HK-2 (cell line): ENCODE results near the gene SNX27.
"Not testable (repeated sequence)": the region's sequence is repeated elsewhere in the genome, so short reads cannot be mapped to it uniquely, and the experiment has no call there.

Source experiments
- DNase-seq: peaks from one replicate; pipeline ENCODE4 v3.0.0-alpha.2; 2018; ENCODE audit not compliant: unreplicated experiment

SNX27 gene

DNA sequence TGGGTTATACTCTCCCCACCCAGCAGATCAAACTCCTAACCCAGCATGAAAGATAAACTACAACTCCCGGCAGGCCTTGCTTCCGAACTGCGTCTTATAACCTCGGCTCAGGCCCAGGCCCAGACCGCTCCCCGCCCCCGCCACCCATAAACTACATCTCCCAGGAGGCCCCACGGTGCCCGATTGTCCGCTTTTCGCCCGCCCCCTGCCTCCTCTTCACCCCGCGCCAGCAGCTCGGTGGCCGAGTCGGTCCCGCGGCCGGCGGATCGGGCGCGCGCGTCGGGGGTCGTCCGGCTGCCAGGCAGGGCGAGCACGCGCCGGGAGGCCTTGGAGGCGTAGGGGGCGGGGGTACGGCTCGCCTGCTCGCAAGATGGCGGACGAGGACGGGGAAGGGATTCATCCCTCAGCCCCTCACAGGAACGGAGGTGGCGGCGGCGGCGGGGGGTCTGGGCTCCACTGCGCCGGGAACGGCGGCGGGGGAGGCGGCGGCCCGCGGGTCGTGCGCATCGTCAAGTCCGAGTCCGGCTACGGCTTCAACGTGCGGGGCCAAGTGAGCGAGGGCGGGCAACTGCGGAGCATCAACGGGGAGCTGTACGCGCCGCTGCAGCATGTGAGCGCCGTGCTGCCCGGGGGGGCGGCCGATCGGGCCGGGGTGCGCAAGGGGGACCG lies at the start of gene SNX27:
TSS of gene SNX27 (plus strand) at position 219 of the 669 bp plus-strand sequence. CDS start at position 371, 152 bp downstream.
- peak; percentile 92 for DNase-seq

DNA sequence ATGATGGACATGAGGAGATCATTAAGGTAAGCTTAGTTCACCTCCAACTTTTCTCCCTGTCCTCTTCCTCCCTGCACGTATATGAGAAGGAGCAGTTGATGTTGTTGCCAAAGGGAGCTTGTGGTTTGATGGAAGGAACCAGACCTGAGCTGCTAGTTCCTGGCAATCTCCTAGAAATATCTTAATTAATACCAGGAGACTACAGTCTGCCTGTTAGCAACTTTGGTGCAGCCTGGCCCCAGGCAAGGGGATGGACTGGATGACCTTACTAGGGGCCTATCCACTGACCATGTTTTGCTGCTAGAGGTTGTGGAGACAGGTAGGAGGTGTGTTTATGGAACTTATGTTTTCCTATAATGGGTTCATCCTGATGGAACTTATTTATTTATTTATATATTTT lies 49.2 kb upstream of the SNX27 start:
- DNase-seq = no peak

DNA sequence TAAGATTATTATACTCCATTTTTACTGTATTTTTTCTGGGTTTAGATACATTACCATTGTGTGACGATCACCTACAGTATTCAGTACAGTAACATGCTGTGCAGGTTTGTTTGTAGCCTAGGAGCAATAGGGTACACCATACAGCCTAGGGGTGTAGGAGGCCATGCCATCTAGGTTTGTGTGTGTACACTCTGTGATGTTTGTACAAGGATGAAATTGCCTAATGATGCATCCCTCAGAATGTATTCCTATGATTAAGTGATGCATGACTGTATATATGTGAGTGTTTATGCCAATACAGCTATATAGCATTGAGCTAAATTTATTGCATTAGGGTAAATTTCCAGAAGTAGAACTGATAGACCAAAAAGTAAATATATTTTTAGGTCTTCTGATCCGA lies 48.5 kb upstream of the SNX27 start:
- no peak for DNase-seq

DNA sequence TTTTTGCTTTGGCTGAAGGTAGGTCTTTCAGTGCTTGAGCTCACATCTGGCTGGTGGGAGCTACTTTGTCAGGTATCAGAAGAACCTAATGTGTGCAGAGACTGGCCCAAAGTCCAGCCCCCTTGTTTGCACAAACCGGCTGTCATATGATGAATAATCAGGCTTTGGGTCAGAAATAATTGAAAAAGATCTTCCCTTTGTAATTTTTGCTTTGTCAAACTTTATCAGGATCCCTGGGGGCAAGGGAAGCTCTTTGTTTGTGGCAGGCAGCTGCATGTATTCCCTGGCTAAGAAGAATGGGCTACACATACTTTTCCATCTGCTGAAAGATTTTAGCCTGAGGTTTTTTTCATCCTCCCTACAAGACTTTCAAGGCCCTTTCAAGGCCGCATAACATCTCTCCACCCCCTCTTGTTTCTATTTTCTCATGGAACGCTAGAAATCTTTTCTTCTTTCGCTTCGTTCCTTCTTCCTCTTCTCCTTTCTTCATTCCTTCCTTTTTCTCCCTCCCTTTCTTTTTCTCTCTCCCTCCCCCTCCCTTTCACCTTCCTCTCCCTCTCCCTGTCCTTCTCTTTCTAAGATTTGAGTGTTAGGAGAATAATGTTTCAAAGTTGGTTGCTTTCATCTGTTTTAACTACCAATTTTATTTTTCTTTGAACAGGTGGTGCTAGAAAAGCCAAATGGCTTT lies 46.2 kb upstream of the SNX27 start:
- no peak for DNase-seq

DNA sequence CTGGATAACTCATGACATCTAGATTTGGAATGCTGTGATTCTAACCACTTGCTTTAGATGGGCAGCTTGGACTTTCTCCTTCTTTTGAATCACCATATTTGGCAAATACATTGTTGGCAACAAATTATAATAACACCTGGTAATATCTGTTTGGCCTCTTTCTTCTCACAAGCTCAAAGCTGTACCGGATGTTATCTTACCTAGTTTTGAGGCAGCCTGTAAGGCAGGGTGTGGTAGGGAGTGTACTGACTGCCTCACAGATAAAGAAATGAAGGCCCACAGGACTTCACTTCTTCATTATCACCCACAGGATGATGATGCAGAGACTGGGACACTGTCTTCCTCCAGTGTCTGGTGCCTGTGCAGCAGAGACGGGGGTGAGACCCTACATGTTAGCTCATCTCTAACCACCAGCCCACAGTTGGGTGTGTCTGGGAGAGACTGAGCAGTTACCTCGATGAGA lies 43.2 kb upstream of the SNX27 start:
- no peak for DNase-seq

DNA sequence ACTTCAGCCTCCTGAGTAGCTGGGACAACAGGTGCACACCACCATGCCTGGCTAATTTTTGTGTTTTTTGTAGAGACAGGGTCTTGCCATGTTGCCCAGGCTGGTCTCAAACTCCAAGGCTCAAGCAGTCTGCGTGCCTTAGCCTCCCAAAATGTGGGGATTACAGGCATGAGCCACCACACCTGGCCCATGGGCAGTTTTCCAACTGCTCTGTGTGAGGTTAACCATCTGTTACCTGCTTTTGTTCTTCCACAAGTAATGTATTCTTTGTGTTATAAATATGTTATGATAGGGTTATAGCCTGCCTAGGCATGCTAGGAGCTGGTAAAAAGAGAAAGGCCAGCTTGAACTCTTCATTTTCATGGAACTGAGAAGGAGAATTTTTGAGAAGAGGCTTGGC lies 41.0 kb upstream of the SNX27 start:
- no peak for DNase-seq

DNA sequence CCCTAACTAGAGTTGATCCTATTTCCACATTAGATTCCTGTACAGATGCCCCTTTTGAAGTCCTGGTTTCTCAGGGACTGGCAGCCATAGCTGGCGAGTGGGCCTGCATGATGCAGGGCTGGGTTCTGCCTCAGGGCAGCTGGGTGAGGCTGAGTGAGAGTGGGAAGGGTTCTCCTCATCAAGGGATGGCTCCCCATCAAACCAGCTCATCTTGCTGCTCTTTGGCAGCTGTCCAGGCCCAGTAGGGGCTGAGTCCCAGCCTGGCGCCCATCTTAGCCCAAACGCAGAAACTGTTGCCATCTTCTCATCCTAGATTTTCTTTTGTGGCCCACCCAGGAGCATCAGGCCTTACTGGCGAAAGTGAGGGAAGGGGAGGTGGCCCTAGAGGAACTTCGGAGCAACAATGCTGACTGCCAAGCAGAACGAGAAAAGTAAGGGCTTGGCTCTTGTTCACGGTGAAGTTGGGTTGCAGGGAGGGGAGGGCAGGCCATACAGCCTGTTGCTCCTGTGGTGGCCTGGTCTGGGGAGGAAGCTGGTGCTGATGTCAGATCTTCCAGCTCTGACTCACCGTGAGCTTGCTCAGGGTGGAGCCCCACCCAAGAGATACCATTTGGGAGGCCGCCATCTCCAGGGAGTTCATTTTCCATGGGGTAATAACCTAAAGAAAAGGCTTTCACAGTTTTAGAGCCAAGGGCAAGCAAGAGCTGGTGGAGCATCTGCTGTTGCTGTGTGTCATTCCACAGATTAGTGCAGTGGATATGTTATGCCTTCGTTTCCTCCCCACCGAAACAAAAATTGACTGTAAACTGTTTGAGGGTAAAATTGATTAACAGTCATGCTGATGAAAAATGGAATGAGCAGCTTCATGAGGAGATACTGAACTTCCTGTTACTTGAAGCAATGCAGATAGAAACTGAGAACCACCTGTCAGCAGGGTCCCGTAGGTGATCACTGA lies 37.0 kb upstream of the SNX27 start:
- no peak for DNase-seq

DNA sequence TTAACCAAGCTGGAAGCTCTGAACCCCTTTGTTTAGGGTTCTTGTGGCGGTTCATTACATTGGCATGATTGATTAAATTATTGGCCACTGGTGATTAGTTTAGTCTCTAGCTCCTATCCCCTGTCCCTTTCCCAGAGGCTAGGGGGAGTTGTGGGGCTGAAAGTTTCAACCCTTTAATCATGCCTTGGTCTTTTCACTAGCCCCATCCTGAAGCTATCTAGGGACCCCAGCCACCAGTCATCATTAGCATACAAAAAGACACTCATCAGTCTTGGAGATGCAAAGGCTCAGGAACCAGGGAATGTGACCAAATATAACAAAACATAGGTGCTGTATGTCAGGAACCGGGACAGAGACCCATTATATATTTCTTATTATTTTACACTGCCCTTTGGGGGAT lies 34.7 kb upstream of the SNX27 start:
- DNase-seq = no peak

DNA sequence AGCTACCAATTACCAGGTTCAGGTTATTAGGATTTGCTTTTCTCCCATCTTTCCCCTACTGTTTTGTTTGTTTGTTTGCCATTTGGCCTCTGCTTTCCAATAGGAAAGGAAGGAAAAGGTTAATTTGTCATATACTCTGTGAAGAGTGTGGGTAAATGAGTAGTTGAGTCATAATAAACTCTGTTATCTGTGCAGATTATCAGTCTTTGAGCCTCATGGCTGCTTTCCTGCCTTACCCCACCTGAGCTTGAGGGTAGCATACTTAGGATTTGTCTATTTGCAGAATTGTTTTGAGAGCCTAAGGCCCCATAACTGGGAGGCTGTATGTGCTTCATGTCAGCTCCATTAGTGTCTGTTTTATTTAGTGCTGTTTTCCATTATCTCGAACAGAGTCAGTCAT lies 32.9 kb upstream of the SNX27 start:
- DNase-seq = no peak

DNA sequence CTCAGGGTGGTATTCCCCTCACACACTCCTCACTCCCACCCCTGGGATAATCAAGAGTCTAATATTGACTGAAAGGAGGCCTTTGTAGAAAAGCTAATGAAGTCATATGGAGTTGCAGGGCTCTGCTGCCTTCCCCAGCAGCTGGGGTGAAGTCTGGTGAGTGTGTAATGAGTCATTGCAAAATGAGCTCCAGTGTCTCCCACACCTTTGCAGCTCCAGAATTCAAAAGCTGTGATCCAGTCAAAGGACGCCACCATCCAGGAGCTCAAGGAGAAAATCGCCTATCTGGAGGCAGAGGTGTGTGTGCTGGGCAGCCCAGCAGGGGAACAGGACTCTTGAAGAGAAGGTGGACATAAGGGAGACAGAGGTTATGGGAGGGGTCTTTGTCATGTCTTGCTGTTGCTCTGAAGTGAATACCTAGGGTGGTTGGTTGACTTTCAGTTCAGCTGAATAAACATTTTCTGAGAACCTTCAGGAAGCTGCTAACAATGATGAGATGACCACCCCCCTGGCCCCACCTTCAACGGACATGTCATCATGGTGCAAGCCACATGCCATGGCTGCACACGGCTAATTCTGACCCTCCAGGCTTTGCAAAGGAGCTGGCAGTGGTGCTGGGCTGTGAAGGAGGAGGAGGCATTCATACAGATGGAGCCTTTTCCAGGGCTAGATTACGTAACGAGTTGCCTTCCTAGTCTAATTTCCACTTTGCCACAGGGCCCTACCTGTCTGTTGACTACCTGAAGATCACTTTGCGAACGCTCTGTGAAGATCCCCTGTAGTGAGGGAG lies 32.2 kb upstream of the SNX27 start:
- no peak for DNase-seq

DNA sequence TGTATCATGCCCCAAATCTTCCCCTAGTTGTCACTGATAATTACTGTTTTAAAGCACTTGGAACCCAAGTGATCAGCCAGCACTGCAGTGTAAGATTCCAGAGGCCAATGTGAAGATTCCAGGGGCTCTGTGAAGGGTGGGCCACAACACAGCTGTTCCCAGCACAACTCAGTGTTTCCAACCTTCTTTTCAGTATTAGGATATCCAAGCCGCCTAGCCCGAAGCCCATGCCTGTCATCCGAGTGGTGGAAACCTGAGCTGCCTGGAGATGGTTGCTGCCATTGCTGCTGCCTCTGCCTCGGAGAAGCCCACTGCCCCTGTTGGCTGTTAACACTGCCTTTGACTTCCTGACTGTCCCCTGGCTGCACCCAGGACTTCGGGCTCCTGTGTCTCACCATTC lies 30.4 kb upstream of the SNX27 start:
- no peak for DNase-seq

DNA sequence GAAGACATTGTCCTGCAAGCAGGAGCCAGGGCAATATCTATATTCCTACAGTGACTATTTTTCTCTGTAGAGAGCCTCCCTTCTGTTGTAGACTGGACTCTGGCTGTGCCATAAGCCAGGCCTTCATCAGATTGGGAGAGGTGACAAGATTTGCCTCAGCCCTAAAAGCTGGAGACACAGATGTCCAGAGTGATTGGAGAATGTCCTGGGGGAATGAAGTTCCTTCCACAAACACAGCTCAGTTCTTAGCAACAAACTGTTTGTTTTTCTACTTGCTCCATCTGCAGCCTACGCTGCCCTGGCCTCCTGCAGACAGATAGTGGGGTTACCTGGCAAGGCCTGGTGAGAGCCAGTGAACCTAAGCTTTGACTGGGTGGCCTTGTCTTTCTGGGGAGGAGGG lies 29.9 kb upstream of the SNX27 start:
- no peak for DNase-seq

DNA sequence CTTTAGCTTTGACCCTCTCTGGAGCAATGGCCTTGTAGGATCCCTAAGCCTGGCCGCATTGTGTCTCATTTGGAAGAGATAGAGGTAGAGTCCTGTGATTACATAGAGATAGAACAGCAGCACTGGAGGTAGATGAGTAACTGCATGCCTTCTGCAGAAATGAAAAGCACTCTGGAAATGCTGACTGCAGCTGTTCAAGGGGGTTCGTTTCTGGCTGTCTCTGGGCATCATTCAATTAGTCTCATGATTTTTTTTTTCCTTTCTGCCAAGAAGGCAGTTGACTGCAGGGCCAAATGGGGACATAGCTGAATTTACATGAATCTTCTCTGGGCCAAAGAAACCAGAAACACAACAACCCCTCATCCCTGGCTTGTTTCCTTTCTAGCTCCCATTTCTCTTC lies 28.1 kb upstream of the SNX27 start:
- DNase-seq = no peak

DNA sequence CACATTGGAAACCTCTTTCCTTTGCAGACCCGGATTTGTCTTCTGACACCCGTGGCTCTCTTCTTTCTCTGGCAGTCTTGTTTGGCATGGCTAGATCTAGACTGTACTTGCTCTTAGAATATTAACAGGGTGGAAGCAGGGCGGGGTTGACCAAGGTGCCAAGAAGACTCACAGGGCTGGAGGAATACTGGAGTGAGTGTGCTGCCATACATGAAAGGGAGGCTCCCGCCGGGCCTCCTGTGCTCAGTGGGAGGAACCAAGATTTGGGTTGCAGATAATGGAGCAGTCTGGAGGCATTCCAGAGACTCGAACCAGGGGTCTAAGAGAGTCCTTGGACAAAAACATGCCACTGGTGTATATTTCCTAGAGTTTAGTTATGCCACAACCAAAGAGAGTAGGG lies 27.6 kb upstream of the SNX27 start:
- no peak for DNase-seq

DNA sequence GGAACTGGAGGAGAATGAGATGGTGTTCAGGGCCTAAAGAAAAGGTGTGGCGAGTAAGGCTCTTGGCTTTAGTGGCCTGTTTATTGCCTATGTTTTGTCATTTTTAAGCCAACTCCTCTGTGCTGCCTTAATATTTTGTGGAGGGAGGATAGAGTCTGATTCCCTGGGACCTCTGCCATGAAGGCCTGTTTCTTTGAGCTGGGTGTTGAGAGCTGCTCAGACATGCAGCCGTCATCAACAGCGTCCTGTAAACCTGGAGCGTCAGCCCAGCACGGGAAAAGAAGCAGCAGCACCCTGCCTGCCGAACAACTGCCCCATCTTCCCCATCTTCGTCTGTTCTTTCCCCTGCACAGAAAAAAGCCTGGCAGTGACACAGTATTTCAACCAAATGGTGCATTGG lies 27.1 kb upstream of the SNX27 start:
- no peak for DNase-seq

DNA sequence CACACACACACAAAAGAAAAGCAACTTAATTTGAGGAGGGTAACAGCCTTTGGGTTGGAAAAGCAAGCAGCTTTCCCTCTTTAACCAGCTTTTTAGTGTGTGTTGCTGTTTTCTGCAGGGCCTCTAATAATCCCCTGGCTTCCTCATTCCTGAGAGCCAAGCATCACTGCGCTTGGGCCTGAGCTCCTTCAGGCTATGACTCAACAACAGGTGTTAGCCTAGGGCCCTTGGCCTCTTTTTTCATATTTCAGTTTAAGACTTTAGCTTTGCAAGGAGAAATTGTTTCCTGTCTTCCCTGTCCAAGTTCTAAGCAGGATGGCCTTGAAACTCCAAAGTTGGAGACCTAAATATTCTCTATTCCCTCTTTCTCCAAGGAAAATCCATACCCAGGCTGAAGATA lies 26.2 kb upstream of the SNX27 start:
- DNase-seq = no peak

DNA sequence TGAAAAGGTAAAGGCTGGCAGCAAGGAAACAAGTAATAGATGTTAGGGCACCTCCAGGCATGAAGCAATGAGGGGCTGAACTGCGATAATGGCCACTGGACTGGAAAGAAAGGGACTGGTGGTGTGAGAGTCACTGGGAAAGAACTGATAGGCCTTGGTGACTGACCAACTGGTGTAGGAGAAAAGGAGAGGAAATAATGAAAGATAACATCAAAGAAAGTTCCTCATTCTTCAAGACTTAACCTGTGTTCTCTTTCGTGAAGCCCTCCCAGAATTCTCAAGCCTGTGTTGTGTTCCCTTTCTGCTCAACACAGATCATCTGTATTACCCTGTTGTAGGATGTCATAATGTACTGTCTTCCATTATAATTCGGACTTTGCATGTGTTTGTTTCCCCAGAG lies 20.9 kb upstream of the SNX27 start:
- no peak for DNase-seq

DNA sequence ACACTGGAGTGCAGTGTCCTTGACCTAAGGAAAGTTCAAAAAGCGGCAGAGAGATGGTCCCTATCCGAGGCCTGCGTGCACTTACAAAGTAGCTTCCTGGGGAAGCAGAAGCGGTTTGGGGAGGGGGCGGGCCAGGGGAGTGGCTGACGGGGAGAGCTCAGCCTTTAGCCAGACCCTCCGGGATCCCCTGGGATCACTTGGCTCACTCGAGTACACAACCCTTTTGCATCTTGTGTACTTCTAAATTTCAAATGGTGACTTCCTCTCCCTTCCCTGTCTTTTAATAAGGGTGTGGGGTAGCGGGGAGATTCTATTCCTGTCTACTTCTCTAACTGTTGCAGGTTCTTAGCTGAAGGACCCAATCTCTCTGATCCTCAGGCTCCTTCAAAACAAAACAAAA lies 18.1 kb upstream of the SNX27 start:
- DNase-seq = no peak

DNA sequence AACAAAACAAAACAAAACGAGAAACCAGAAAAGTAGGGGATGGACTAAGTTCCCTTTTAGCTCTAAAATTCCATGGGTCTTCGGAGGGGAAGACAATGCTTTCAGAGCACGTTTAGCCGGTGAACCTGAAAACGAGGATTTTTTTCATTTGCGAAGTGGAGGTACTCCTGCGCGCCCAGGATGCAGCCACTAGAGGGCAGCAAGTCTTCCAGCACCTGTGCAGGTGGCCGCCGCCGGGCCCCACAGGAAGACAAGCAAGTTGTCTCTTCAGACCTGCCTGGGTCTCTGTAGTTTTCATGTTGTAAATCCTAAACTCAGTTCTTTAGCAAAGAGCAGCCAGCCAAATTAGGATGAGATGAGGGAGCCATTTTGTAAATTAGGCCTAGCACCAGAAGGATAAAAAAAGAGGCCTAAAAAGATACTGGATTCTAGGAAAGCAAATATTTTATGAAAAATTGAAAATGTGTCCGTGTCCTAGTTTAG lies 17.7 kb upstream of the SNX27 start:
- DNase-seq = peak; percentile 70

DNA sequence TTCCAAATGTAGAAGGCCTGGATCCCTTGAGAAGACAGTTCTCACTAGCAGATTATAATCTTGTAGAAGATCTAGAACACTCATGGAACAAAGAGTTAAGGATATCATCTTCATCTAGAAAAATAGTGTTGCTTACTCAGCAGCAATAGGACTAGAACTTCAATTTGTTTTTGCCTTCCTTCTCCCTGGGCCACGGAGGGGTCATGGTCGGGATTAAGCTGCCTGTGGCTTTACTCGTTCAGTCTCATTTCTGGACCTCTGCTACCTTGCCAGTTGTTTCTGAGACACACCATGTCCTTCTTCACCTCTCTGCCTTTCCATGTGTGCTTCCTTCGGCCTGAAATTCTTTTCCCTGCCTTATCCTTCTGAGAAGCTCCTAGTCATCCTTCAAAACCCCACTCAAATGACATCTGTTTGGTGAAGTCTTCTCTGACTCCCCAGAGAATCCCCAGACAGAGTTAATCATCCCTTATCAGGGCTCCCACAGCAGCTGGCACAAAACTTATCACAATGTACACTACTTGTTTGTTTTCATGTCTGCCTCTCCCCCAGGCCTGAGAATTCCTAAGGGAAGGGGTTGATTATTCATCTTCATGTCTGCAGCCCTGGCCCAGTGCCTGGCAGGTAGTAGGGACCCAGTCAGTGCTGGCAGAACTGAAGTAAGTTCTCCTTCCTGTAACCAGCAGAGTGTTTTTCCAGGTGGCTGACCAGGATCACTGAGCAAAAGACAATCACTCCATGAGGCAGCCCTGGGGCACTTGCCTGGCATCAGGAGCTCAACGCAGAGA lies 15.5 kb upstream of the SNX27 start:
- no peak for DNase-seq

DNA sequence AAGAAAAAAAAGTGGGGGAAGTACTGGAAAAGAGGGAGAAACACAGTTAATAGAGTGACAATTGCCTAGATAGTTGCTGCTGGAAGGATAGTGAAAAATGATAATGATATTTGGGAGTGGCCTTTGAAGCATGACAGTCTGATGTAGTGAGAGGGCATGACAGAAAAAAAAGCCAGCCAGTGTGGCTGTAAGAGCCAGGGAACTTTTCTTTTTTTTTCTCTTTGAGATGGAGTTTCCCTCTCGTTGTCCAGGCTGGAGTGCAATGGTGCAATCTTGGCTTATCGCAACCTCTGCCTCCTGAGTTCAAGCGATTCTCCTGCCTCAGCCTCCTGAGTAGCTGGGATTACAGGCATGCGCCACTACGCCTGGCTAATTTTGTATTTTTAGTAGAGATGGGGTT lies 9.3 kb upstream of the SNX27 start:
- DNase-seq = not testable (repeated sequence)
